PC-3 (cell line): ENCODE data around the gene NSL1. TPM values are rescaled to one million over a fixed set of nuclear protein-coding genes. Genes with fewer than 3 reads are reported as not detected.

Experiments used
- ATAC-seq: fragments of 200-7000 bp; cut with Tn5 transposase; 2 replicates; pipeline ENCODE4 v1.9.1; 2020; ENCODE audit warnings: mild to moderate bottlenecking, moderate library complexity
- BruUV-seq: library from RNA; stranded (reverse); fragments of 400-500 nt; replicated peaks from 2 replicates; lab custom pipeline; 2021; lab: Mats Ljungman, UMichigan
- CTCF ChIA-PET: fragments of 300-600 bp; sonication (Branson Sonifier 250); formaldehyde crosslinking; loops from one replicate; lab custom pipeline; 2022; ENCODE audit warnings: antibody characterized with exemption; lab: Charles Lee
- POLR2A ChIA-PET: fragments of 300-600 bp; sonication (Branson Sonifier 250); formaldehyde crosslinking; loops from one replicate; lab custom pipeline; 2022; ENCODE audit warnings: antibody characterized with exemption; ENCODE audit not compliant: unreplicated experiment; lab: Charles Lee
- DNase-seq: peaks from one replicate; pipeline ENCODE4 v3.0.0-alpha.2; 2015
- H2AFZ ChIP-seq: fragments of 300-600 bp; sonication (generic); 2 replicates; pipeline ENCODE4 v1.6.0; 2016; ENCODE audit warnings: antibody characterized with exemption, low read length
- H3F3A ChIP-seq: fragments of 300-600 bp; sonication (generic); one replicate; pipeline ENCODE4 v1.6.0; 2017; ENCODE audit warnings: antibody characterized with exemption, low read length, control low read depth, mild to moderate bottlenecking; ENCODE audit not compliant: unreplicated experiment
- H3K27ac ChIP-seq: fragments of 300-600 bp; sonication (generic); 2 replicates; pipeline ENCODE4 v1.5.1; 2016; ENCODE audit warnings: mild to moderate bottlenecking, low read length
- H3K27me3 ChIP-seq: fragments of 300-600 bp; sonication (generic); 2 replicates; pipeline ENCODE4 v1.6.1; 2016; ENCODE audit warnings: low read length, mixed read lengths
- H3K36me3 ChIP-seq: fragments of 300-600 bp; sonication (generic); 2 replicates; pipeline ENCODE4 v1.6.1; 2016; ENCODE audit warnings: low read depth, mixed run types, low read length, mixed read lengths
- H3K4me1 ChIP-seq: fragments of 300-600 bp; sonication (generic); 2 replicates; pipeline ENCODE4 v1.5.1; 2016; ENCODE audit warnings: low read length; ENCODE audit not compliant: insufficient read depth
- H3K4me2 ChIP-seq: fragments of 300-600 bp; sonication (generic); 2 replicates; pipeline ENCODE4 v1.6.0; 2016; ENCODE audit warnings: low read length
- H3K4me3 ChIP-seq: fragments of 300-600 bp; sonication (generic); 2 replicates; pipeline ENCODE4 v1.5.1; 2016; ENCODE audit warnings: mild to moderate bottlenecking, low read length, mixed read lengths
- H3K79me2 ChIP-seq: fragments of 300-600 bp; sonication (generic); 2 replicates; pipeline ENCODE4 v1.6.1; 2017; ENCODE audit warnings: low read length, mixed read lengths
- H3K9ac ChIP-seq: fragments of 300-600 bp; sonication (generic); 2 replicates; pipeline ENCODE4 v1.6.0; 2016; ENCODE audit warnings: mild to moderate bottlenecking, low read length
- H3K9me2 ChIP-seq: fragments of 300-600 bp; sonication (generic); replicated peaks from 2 replicates; pipeline ENCODE4 v1.6.1; 2016; ENCODE audit warnings: mixed run types, low read length, mixed read lengths
- H3K9me3 ChIP-seq: fragments of 300-600 bp; sonication (generic); 2 replicates; pipeline ENCODE4 v1.6.1; 2016; ENCODE audit warnings: low read length, mixed read lengths
- H4K20me1 ChIP-seq: fragments of 300-600 bp; sonication (generic); 2 replicates; pipeline ENCODE4 v1.6.1; 2016; ENCODE audit warnings: low read length, mixed read lengths
- CTCF ChIP-seq: fragments of 300-600 bp; sonication (generic); conservative IDR thresholded peaks from 2 replicates; pipeline ENCODE4 v1.5.1; 2017; ENCODE audit warnings: antibody characterized with exemption, low read depth, mild to moderate bottlenecking, low read length
- EZH2 ChIP-seq: fragments of 300-600 bp; sonication (generic); IDR thresholded peaks from one replicate; pipeline ENCODE4 v1.6.1; 2017; ENCODE audit warnings: antibody characterized with exemption, mild to moderate bottlenecking, low read length; ENCODE audit not compliant: unreplicated experiment
- EZH2phosphoT487 ChIP-seq: fragments of 300-600 bp; sonication (generic); IDR thresholded peaks from 2 replicates; pipeline ENCODE4 v1.6.1; 2018; ENCODE audit warnings: mild to moderate bottlenecking, antibody characterized with exemption, low read length, borderline replicate concordance
- intact Hi-C: fragments of 100-400 bp; cut with micrococcal nuclease; formaldehyde crosslinking; loops from 2 replicates; pipeline ENCODE4 v1.9.0; 2023
- total RNA-seq: library from RNA; depleted of rRNA; stranded (reverse); fragments of >200 nt; gene quantifications from 2 replicates; pipeline ENCODE4 v1.2.3, GENCODE V29; 2014

NSL1 gene
- total RNA-seq, 1 experiment from 2014 or later = 56.1 TPM

GRCh38 chr1:212824201-212824600 is 32.6 kb upstream of the NSL1 start:
- Histone ChIP-seq H4K20me1 (no peaks in the 10 kb centered on the region), H3K36me3 (no peaks in the 10 kb centered on the region), H2AFZ (no peak overlapping the region), H3K27ac (no peak overlapping the region), H3K79me2 (no peaks in the 10 kb centered on the region), H3K4me2 (no peak overlapping the region), H3K4me1 (no peaks in the 10 kb centered on the region), H3F3A (no peaks in the 10 kb centered on the region), H3K9me2 (no peaks in the 10 kb centered on the region), H3K4me3 (no peak overlapping the region), H3K27me3 (no peaks in the 10 kb centered on the region), H3K9me3 (peaks cover 14% of the 10 kb centered on the region; the same call in 1 of the 2 replicates), H3K9ac (no peak overlapping the region)
- no TSS peak for BruUV-seq
- TF ChIP-seq EZH2 (no peak), CTCF (no peak), EZH2phosphoT487 (no peak)
- ChIA-PET POLR2A (no interaction called here), CTCF (no interaction called here)
- intact Hi-C loops = no loop called here
- ATAC-seq = no peak
- DNase-seq = no peak

DNA sequence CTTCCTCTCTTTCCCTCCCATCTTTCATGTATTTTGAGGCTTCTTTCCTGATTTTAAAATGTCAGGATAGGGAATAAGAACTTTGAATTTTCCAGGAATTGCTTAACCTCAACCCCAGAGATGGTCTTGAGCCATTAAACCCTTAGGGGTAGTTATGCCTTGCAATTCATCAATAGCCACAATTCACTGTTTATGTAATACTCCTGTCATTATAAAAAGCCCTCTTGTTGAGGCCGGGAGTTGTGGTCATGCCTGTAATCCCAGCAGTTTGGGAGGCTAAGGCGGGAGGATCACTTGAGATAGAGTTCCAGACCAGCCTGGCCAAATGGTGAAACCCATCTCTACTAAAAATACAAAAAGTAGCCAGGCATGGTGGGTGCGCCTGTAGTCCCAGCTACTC is 31.4 kb upstream of the NSL1 start:
- no peak for DNase-seq
- ChIA-PET CTCF (no interaction called here), POLR2A (no interaction called here)
- no peaks in the 10 kb centered on the region for H3K9me2 ChIP-seq
- no peaks in the 10 kb centered on the region for H4K20me1 ChIP-seq
- H3K4me2 ChIP-seq = no peak overlapping the region
- H3K79me2 ChIP-seq = no peaks in the 10 kb centered on the region
- intact Hi-C loops = no loop called here
- no peak overlapping the region for H3K4me3 ChIP-seq
- no peaks in the 10 kb centered on the region for H3K27me3 ChIP-seq
- no peaks in the 10 kb centered on the region for H3F3A ChIP-seq
- no peaks in the 10 kb centered on the region for H3K36me3 ChIP-seq
- no peak overlapping the region for H3K9ac ChIP-seq
- no TSS peak for BruUV-seq
- H3K9me3 ChIP-seq = peaks cover 14% of the 10 kb centered on the region; the same call in 1 of the 2 replicates
- TF ChIP-seq EZH2phosphoT487 = no peak
- TF ChIP-seq CTCF = no peak
- no peak for TF ChIP-seq EZH2
- H3K4me1 ChIP-seq = no peaks in the 10 kb centered on the region
- no peak for ATAC-seq
- no peak overlapping the region for H2AFZ ChIP-seq
- no peak overlapping the region for H3K27ac ChIP-seq

GRCh38 chr1:212820969-212821368 is 29.4 kb upstream of the NSL1 start:
- no peak overlapping the region for H2AFZ ChIP-seq
- no TSS peak for BruUV-seq

More at GRCh38 chr1:212820969-212821368, 29.4 kb upstream of the NSL1 start:
- POLR2A ChIA-PET = no interaction called here
- H3K27ac ChIP-seq = no peak overlapping the region
- H3K9me2 ChIP-seq = no peaks in the 10 kb centered on the region
- no peaks in the 10 kb centered on the region for H3K79me2 ChIP-seq
- H3K4me2 ChIP-seq = no peak overlapping the region
- intact Hi-C loops = no loop called here
- no peaks in the 10 kb centered on the region for H3K36me3 ChIP-seq
- H3K9ac ChIP-seq = no peak overlapping the region
- H3F3A ChIP-seq = no peaks in the 10 kb centered on the region
- no peak for ATAC-seq
- no peaks in the 10 kb centered on the region for H4K20me1 ChIP-seq
- H3K27me3 ChIP-seq = no peaks in the 10 kb centered on the region
- CTCF ChIA-PET = no interaction called here
- H3K9me3 ChIP-seq = peaks cover 10% of the 10 kb centered on the region; the same call in 1 of the 2 replicates
- TF ChIP-seq EZH2 (no peak), EZH2phosphoT487 (no peak), CTCF (no peak)
- DNase-seq = no peak
- peaks cover 10% of the 10 kb centered on the region for H3K4me1 ChIP-seq
- H3K4me3 ChIP-seq = no peak overlapping the region
